G401.6 (cell line): ENCODE measurements around the gene ST6GAL2.

Source experiments
- FAIRE-seq: peaks from 2 replicates; lab custom pipeline; 2012; peaks lifted over from hg19 to GRCh38; lab: Jason Lieb, UNC

The ST6GAL2 gene

DNA sequence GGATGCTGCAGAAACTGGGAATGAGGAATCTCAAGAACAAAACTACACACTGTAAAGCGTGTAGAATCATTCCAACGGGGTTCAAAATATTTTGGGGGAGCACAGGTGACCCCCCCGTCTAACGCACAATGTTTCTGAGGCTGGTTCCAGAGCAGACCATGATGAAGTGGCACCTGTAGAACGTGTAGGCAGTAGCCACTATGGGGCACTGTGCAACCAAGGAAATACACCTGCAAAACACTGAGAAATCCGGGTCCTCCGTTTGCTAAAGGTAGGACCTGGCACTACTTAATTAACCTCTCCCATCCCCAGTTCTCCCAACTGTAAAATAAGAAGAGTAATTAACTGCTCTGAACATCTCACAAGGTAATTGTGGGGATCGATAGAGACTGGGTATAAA lies 22.6 kb downstream of the ST6GAL2 start:
- no peak for FAIRE-seq

DNA sequence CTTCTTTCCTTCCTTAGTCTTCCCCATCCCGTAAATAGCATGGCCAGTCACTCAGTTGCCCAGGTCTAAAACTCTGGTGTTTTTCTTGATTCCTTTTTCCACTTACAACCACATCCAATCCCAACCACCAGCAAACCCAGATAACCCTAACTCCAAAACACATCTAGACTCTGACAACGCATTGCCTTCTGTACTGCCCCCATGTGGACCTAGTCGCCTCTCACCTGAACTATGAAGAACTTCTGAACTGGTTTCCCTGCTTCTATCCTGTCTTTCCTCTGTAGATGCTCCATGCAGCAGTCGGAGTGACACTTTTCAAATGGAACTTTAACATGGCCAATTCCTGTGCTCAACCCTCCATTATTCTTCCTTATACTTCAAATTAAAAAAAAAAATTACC lies 26.5 kb downstream of the ST6GAL2 start:
- no peak for FAIRE-seq

DNA sequence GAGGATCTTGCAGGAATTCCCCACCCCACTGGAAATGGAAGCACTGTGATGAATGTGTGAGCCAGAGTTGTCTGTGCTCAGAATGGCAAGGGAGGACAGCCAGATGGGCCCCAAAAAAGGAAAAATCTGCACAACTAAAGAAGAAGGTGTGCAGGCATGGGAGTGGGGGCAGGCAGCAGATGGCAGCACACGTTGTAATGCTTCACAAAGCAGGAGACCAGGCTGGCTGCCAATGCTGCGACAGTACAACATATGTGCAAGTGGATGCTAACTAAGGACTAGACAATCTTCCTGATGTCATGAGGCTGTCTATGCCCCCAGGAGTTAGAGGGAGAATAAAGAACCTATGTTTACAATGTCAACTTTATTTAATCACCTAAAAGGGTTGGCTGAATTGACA lies 27.2 kb downstream of the ST6GAL2 start:
- FAIRE-seq: no peak

DNA sequence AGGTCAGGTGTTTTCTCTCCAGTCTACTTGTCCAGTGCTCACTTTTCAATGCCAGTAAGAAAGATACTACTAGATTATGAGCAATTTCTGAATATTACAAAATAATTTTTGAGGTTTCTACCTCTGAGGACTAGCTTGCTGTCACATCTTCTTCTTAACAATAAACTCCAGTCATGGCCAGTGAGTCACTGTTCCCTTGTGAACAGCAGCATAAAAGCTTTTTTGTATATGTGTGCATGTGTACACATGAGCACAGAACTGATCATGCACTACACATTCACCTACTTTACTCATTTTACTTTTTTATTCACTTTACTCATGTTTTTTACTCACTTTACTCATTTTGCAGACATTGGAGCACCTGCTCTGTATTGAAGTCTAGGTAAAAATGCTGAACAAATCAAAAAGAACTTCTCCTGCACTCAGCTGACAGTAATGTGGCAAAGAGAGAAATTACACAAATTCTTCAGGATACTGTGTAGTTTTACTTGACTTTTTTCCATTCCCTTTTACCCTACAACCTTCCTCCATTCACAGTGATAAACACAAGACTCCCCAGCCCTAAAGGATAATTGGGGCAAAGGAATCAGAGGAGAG lies 28.0 kb downstream of the ST6GAL2 start:
- FAIRE-seq: no peak

DNA sequence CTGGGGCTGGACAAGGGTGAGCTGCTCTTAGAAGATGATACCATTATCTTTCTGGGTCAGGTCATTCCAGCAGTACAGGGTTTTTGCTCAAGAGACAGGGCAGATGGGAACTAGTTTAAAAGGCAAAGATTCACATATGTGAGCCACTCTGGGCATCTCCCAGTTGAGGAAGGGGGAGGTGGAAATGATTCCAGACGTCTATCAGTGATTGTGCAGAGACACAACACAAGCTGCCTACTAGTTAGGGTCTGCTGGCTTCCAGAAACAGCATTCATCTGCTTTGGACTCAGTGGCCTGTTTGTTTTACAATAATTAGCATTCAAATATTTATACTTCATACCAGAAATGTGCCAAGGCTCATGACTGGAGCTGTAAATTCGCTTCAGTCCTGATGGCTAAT lies 32.3 kb downstream of the ST6GAL2 start:
- no peak for FAIRE-seq

DNA sequence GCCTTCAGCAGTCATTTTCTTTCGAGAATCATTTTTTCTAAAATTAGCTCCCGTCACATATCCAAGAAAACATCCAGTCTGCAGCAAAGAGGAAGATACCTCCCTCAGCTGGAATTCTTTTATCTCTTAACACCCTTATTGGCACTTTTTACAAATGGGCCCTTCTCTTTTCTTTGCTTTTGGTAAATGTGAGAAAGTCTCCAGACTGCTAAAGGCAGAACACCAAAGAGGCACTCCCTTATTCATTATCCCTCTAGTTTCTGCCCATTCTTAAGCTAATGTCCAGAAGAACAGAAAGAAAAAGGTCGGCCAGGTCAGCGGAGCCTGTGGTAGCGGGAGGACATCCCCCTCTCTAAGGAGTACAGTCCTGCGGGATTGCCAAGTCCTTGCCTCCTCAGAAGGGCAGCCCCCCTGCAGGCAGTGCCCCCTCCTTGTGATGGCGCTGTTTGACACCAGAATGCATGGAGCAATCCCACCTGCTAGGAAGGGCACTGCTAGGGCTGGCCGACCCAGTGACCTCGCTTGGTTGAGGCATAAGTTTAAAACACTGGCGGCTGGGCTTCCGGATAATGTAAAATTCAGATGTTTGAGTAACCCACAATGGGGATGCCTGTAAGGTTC lies 34.0 kb downstream of the ST6GAL2 start:
- FAIRE-seq: no peak

DNA sequence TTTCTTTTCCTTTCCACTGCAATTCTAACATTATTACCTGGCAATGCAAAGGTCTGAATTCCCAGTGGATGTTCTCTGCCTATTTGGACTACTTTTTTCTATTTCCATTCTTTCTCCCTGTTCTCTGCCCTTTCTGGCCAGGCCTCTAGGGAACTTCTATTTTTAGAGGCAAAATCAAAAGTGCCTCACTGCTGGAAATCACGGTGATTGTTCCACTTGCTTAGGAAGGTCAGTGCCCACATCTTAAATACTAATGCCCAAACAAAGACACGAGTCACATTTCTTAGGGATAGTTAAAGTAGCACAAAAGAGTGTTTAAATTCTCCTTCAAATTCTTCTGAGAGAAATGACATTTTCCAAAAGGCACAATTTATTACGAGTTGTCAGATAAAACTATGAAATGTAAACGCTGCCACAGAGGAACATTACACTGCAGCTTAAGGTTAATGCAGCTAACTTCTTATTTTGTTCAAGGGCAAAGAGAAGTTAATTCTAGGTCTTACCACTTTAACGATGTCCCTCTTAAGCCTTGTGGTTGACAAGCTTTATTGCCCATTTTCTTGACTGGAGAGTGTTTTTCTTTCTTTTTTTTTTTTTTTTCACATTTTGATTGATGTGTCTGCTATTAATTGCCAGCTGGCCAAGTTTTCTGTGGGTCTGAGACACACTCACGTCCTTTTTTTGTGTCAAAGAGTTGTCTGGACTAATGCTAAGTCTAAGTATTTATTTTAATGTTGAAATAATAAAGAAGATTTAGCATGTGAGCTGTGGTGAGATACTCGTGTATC lies 34.7 kb downstream of the ST6GAL2 start:
- FAIRE-seq: no peak

DNA sequence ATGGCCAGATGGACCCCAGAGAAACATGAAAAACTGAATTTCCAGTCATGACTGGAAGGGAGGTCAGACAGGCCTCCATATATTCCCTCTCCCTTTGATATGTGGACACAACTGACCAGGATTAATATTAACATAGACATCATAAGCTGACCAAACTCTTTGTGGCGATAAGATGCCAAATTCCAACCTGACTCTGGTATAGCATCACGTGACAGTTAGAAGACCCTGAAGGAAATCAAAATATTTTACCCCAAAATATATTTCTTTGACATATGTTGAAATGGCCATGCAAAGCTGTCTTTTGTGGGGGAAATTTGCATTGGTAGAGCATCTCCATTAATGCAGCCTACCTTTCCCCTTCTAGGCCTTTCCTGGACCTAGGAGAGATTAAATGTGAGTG lies 36.7 kb downstream of the ST6GAL2 start:
- no peak for FAIRE-seq

DNA sequence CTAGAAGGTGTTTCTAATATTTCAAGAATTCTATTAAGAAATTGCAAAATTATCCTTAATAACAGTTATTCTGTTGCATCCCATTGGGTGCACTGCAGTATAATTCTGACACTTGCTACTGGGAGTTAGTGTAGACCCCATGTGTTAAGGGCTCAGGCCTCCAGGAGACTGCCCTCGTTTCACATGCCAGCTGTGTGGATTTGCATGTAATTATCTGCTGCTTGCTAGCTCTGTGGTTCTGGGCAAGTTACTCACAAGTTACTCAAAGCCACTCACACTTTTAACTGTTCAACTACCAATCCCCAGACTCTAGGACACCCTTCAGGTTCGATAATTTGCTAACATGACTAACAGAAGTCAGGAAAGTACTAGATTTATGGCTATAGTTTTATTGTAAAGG lies 38.6 kb downstream of the ST6GAL2 start:
- FAIRE-seq: no peak

DNA sequence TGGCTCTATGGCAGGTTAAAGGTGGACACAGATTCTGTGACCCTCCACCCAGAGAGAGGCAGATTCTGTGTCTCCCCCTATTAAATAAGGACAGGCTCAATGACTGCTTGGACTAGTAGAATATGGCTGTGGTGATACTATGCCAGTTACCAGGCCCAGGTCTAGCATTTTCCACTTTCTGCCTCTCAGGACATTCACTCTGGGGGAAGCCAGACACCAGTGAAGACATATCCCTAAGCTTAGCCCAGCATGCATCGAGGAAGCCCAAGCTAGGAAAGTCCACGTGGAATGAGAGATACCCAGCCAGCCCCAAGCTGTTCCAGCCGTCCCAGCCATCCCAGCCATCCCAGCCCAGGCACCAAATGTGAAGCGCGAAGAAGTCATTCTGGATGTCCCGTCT lies 40.3 kb downstream of the ST6GAL2 start:
- FAIRE-seq: no peak

DNA sequence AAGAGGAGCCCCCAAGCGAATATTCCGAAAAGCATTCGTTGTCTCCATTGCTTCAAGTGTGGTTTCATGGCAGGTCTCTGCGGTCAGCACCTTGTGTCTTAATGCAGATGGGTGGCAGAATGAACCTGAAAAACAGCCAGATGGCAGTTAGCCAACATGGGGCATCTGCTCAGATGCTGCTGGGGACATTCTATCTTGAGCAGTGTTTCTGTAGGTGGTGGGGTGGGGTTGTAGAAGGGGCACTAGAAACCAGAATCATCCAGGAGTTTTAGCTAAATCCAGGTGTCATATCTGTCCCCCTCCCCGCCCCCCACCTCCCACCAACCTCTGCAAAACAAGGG lies 42.1 kb downstream of the ST6GAL2 start:
- no peak for FAIRE-seq

DNA sequence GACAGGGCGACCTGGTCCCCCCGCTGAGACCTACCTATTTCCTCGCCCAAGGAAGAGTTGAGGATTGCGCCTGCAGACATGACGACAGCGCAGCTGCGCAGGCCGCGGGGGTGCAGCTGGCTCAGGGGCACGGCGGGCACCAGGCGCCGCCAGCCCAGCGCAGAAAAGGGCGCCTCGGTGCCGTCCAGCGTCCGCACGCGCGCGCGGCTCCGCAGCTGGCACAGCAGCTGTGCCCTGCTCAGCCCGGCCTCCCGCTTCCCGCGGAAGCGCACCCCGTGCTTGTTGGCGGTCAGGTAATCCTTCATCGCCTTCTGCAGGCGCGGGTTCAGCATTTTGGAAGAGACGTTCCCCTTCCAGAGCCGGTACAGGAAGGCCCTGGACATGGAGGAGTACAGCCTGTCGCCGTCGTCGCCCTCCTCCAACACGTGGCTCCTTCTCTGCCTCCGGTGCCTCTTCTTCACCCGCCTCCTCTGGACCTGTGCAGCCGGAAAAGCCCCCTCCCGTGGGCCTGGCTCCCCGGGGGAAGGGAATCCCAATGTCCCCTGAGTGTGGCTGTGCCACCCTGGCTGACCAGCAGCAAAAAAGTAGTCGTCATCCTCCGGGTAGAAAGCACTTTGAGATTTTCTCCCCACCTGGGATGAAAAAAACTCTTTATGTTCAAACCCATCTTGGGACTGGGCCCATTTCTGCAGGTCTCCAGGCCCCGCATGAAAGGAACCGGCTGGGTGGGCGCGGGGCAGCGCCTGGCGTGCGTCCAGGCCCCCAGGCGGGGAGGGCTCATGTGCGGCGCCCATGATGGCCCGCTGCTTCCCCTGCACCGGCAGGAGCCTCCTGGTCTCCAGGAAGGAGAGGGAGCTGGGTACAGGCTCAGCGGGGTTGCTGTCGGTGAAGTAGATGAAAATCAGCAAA lies 42.7 kb downstream of the ST6GAL2 start:
- no peak for FAIRE-seq

DNA sequence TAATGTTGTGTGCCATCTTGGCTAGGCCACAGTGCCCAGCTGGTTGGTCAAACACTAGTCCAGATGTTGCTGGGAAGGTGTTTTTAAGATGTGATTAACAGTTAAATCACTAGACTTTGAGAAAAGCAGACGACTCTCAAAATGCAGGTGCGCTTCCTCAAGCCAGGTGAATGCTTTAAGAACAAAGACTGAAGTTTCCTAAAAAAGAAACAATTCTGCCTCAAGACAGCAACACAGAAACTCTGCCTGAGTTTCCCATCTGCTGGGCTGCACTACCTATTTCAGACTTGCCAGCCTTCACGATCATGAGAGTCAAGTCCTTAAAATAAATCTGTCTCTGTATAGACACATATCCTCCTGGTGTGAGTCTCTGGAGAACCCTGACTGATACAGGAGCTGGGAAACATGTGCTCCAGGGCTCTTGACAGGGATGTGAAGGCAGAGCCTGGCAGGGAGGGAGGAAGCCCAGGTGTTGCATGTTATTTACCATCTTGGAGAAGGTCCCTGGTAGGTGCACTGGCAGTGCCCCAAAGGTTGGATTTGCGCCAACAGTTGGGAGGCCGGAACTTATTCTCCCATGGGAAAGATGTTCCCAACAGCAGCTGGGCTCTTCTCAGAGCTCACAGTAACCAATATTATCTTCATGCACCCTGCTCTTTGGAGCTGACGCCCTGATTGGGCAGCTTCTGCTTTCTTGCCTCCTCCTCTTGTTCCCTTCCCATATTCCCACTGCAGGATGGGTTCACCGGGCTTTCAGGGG lies 43.9 kb downstream of the ST6GAL2 start:
- no peak for FAIRE-seq

DNA sequence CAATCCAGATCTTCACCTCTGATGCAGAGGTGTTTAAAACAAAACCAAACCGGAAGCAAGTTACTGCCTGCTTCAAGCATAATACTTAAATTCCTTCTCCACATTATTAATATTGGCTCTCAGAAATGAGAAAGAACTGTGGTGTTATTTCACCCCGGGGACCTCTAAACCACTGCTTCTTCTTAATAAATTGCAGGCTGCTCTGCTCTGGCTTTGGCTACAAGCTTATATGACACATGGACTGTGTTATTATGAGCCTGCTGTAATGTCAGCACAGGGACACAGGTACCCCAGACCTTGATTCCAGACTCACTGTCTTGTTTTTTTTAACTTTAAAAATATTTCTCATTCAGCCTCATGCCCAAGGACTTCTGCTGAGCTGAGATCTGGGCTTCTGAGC lies 45.1 kb downstream of the ST6GAL2 start:
- FAIRE-seq: no peak

DNA sequence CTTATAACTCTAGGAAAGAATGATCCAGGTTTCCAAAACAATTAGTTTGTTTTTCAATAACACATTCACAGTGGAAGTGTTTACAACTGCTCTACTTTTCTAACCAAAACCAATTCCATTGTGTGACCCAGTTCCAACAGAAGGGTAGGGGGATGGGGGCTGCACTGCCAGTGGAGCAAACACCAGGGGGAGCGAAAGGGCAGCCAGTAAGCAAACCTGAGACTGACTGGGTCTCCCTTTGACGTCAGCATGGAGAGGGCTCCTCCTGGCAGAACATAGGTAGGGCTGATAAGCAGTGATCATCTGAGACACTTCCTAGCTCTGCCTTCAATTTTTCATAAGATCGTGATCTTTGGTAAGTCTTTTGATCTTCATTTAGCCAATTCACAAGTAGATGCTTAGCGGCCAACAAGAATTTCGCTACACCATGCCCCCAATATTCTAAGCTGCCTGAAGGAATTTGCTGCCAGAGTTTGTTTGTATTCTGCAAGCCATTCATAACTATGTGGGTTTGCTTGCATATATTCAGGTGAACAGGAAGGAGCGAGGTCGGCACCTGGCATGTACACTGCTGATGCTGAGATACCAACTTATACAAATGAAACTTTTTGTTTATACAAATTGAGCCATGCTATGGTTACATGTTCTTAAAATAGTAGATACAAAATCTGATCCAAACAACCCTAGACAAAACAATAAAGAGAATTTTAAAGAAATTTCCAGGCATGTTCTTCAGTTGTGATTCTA lies 45.9 kb downstream of the ST6GAL2 start:
- no peak for FAIRE-seq

DNA sequence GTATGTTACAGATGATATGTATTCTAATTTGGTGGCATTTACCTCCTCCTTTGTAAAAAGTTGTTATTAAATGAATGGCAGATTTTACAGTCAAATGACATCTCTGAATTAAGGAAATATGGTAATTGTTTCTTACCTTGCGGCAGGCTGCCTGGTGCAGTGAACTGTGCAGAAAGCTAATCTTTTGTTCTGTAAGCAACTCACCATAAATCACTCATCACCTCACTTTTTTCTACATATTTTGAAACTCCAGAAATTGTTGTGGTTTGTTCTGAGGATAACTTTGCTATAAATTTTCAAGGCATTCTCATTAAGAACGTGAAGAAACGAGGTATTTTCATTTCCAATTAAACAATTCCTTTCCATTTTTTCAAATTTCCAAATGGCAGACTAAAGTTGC lies 52.7 kb downstream of the ST6GAL2 start:
- no peak for FAIRE-seq

DNA sequence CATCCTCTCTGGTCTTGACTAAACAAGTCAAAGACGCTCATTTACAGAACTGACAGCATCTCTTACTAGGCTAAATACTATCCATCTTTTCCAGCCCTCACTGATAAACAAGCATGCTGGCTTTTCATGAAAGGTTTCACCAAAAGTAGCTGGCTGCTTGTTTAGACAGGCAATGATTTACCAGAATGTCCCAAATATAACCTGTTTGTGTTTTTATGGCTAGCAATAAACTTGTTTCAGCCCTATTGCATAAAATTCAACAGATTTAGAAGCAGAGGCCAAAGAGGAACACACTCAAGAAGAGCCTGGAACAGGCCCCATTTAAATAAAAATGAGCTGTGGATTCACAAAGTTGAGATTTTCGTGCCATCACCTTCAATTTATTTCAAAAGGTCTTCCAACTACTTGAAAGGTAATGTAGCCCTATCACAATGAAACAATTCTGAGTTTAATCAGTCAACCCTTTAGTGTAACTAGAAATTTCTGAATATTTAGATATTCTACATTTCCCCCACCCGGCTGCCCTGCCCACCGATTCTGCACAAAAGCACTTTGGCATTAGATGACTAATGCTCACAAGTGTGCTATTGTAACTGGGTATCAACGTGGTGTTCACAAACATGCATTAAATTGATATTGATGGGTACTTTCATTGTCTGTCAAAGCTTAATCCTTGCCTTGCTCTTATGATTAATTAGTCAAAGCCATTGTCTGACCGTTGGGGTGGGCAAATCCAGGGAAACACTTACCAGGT lies 54.0 kb downstream of the ST6GAL2 start:
- FAIRE-seq: no peak

DNA sequence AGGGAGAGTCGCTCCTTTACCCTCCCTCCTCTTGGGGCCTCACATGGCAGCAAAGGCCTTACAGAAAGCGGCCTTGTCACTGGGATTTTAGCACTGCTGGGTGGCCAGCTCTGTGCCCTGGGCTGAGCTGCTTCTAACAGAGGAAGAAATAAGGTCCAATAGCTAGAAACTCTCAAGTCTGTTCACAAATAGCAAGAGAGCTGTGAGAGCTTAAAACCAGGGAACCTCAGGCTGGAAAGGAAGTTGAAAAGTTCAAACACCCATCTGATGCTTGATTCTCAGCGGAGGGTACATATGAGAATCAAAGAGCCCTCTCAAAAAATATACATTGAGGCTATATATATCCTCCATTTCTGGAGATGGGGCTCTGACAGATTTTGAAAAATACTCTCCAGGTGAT lies 54.7 kb downstream of the ST6GAL2 start:
- no peak for FAIRE-seq

DNA sequence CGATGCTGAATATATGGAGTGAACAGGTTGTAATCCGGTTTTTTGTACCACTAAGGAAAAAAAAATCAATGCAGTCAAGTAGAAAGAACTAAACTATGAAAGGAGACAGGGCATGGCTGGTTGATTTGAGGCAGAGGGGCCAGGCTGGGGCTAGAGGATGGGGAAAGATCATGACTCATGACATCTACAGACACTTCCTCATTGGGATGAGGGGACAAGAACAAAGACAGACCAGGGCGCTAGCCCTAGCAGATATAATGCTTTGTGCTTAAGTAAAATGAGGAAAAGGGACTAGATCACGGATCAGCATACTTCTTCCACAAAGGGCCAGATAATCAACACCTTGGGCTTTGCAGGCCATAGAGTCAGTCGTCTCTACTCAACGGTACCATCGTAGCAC lies 55.8 kb downstream of the ST6GAL2 start:
- FAIRE-seq: no peak

DNA sequence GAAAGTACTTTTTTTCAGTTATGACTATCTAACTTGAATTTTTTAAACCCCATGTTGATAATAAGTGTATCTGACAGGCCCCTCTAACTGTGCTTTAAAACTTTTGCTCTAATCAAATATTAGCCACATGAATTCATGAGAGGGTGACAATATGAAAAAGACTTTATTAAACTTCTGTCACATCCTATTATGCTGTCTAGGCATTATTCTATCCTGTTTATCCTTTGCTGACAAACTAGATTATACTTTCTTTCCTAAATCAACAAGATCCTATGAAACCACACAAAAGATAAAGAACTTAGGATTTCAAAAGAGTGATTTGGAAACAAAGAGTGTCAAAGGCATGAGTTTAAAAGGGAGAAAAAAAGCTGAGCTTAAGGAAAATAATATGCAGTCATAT lies 57.8 kb downstream of the ST6GAL2 start:
- FAIRE-seq: no peak

DNA sequence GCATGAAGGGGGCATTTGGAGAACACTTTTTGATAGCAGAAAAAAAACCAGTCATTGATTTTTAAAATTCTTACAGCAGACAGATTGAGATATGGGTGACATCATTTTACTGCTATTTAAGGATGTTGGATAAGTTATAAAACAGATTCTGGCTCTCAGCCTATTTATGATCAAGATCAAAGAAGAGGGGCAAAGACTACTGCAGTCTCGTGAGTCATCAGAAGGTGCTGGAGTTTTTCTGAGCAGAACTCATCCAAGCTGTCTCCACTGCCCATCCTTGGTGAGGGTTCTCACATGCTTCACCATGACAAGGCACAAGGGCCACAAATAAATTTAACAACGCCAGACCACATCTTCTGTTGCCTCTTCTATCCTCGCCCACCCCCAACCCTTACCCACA lies 58.8 kb downstream of the ST6GAL2 start:
- FAIRE-seq: no peak
